ENCODE measurements around the gene CCDC57. TPM values are rescaled to one million over a fixed set of nuclear protein-coding genes. Genes with fewer than 3 reads are reported as not detected.

CCDC57 gene
- total RNA-seq, 1 donor from 2014 or later: 15.0 TPM

- Histone ChIP-seq H3K27me3 (no peaks in the 10 kb centered on the region), H3K36me3 (no peaks in the 10 kb centered on the region), H3K4me3 (no peak overlapping the region), H3K4me2 (no peak overlapping the region), H4K20me1 (ENCODE audit: low read depth) (no peaks in the 10 kb centered on the region), H3K9ac (no peak overlapping the region), H2AFZ (replicated peaks) (no peak overlapping the region), H3K27ac (no peak overlapping the region), H3K4me1 (no peaks in the 10 kb centered on the region), H3F3A (ENCODE audit: low read depth) (peaks cover 5% of the 10 kb centered on the region), H3K9me3 (ENCODE audit: low read depth) (no peaks in the 10 kb centered on the region), H3K79me2 (ENCODE audit: low read depth) (no peaks in the 10 kb centered on the region)
- Mint-ChIP-seq H3K4me1 (peaks cover 4% of the 10 kb centered on the region), H3K27ac (no peak overlapping the region), H3K36me3 (peaks cover 8% of the 10 kb centered on the region), H3K9me3 (no peaks in the 10 kb centered on the region), H3K27me3 (ENCODE audit: insufficient read depth, low read depth) (no peaks in the 10 kb centered on the region), H3K4me3 (no peak overlapping the region)
- TF ChIP-seq EZH2 (IDR thresholded peaks at IDR 0.05) (no peak), CTCF (IDR thresholded peaks at IDR 0.05) (no peak), EZH2phosphoT487 (IDR thresholded peaks at IDR 0.05) (no peak)
- no peak for DNase-seq (ENCODE audit: low spot score)
Observed at GRCh38 chr17:82153295-82153691, 59.3 kb downstream of the CCDC57 start.

GRCh38 chr17:82152556-82153294 lies 59.9 kb downstream of the CCDC57 start:
- Histone ChIP-seq H3K4me1 (no peaks in the 10 kb centered on the region), H3K4me3 (no peak overlapping the region), H3F3A (ENCODE audit: low read depth) (peaks cover 5% of the 10 kb centered on the region), H3K79me2 (ENCODE audit: low read depth) (no peaks in the 10 kb centered on the region), H3K27ac (no peak overlapping the region), H3K4me2 (no peak overlapping the region), H3K36me3 (no peaks in the 10 kb centered on the region), H3K27me3 (no peaks in the 10 kb centered on the region), H2AFZ (replicated peaks) (no peak overlapping the region), H3K9me3 (ENCODE audit: low read depth) (no peaks in the 10 kb centered on the region), H3K9ac (no peak overlapping the region), H4K20me1 (ENCODE audit: low read depth) (no peaks in the 10 kb centered on the region)
- H3K27me3 Mint-ChIP-seq (ENCODE audit: insufficient read depth, low read depth): no peaks in the 10 kb centered on the region
- H3K36me3 Mint-ChIP-seq: peaks cover 8% of the 10 kb centered on the region
- DNase-seq (ENCODE audit: low spot score): no peak
- no peak overlapping the region for H3K4me3 Mint-ChIP-seq
- H3K9me3 Mint-ChIP-seq: no peaks in the 10 kb centered on the region
- H3K27ac Mint-ChIP-seq: no peak overlapping the region
- H3K4me1 Mint-ChIP-seq: peaks cover 4% of the 10 kb centered on the region
- TF ChIP-seq CTCF (IDR thresholded peaks at IDR 0.05): no peak
- no peak for TF ChIP-seq EZH2 (IDR thresholded peaks at IDR 0.05)
- TF ChIP-seq EZH2phosphoT487 (IDR thresholded peaks at IDR 0.05): no peak

- peaks cover 11% of the 10 kb centered on the region for H3K36me3 Mint-ChIP-seq
- no peaks in the 10 kb centered on the region for H3K9me3 Mint-ChIP-seq
- Histone ChIP-seq H2AFZ (replicated peaks) (no peak overlapping the region), H3K4me2 (no peak overlapping the region), H3K4me3 (no peak overlapping the region), H3K36me3 (no peaks in the 10 kb centered on the region), H3K9me3 (ENCODE audit: low read depth) (no peaks in the 10 kb centered on the region), H3K4me1 (no peaks in the 10 kb centered on the region), H3K9ac (no peak overlapping the region), H3F3A (ENCODE audit: low read depth) (peaks cover 5% of the 10 kb centered on the region), H4K20me1 (ENCODE audit: low read depth) (no peaks in the 10 kb centered on the region), H3K79me2 (ENCODE audit: low read depth) (no peaks in the 10 kb centered on the region), H3K27ac (no peak overlapping the region), H3K27me3 (no peaks in the 10 kb centered on the region)
- H3K27me3 Mint-ChIP-seq (ENCODE audit: insufficient read depth, low read depth): no peaks in the 10 kb centered on the region
- no peak overlapping the region for H3K27ac Mint-ChIP-seq
- DNase-seq (ENCODE audit: low spot score): no peak
- no peak for TF ChIP-seq EZH2 (IDR thresholded peaks at IDR 0.05)
- no peak for TF ChIP-seq CTCF (IDR thresholded peaks at IDR 0.05)
- TF ChIP-seq EZH2phosphoT487 (IDR thresholded peaks at IDR 0.05): no peak
- H3K4me3 Mint-ChIP-seq: no peak overlapping the region
- H3K4me1 Mint-ChIP-seq: peaks cover 4% of the 10 kb centered on the region
Observed at GRCh38 chr17:82152114-82152513, 60.5 kb downstream of the CCDC57 start.
